K562 (cell line): ENCODE measurements around the gene MAGT1. TPM values are rescaled to one million over a fixed set of nuclear protein-coding genes. Genes with fewer than 3 reads are reported as not detected.

ENCODE experiments used
- ATAC-seq: fragments of 200-7000 bp; cut with Tn5 transposase; 3 replicates; pipeline ENCODE4 v1.9.1; 2020; ENCODE audit warnings: moderate library complexity
- BruUV-seq: library from RNA; stranded (reverse); fragments of 400-500 nt; replicated peaks from 2 replicates; lab custom pipeline; 2021; lab: Mats Ljungman, UMichigan
- CTCF ChIA-PET: fragments of 300-600 bp; formaldehyde crosslinking; extraction: SDS; loops from one replicate; lab custom pipeline; 2021; ENCODE audit warnings: low intra/inter-chr PET ratio; lab: Yijun Ruan, JAX
- POLR2A ChIA-PET: fragments of 300-600, 350-650 bp; sonication (Branson Sonifier 250); formaldehyde crosslinking; extraction: SDS; loops from one replicate; lab custom pipeline; 2021; ENCODE audit warnings: antibody characterized with exemption, inconsistent platforms; lab: Yijun Ruan, JAX
- DNase-seq, 4 experiments: peaks; one replicate each; pipeline versions ENCODE4 v3.0.0 to v3.0.0-alpha.2; 2011 to 2018; ENCODE audit warnings: low spot score in 3 of 4, mixed read lengths in 3 of 4; ENCODE audit errors: extremely low read depth in 1 of 4
- FAIRE-seq: peaks from 2 replicates; lab custom pipeline; 2011; peaks lifted over from hg19 to GRCh38; lab: Jason Lieb, UNC
- H2AFZ ChIP-seq: 2 replicates; pipeline ENCODE4 v1.6.0; 2011; ENCODE audit warnings: low read depth, low read length, control low read depth, inconsistent platforms
- H3K27ac ChIP-seq: fragments of 200-600 bp; 3 replicates; pipeline ENCODE4 v1.8.0; 2011; ENCODE audit warnings: low read depth, mild to moderate bottlenecking, control low read depth, inconsistent platforms, low read length, moderate library complexity, mixed read lengths; ENCODE audit errors: extremely low read depth
- H3K27me3 ChIP-seq, 2 experiments: fragments of 300-600 bp in 1 of 2; 2 replicates in 1 of 2; 3 replicates in 1 of 2; pipeline versions ENCODE4 v1.6.0 to v1.8.0; 2011; ENCODE audit warnings: inconsistent platforms in 2 of 2, low read length in 2 of 2, mild to moderate bottlenecking in 1 of 2, mixed read lengths in 1 of 2, moderate library complexity in 1 of 2; ENCODE audit not compliant: control insufficient read depth in 2 of 2, insufficient read depth in 2 of 2
- H3K36me3 ChIP-seq: fragments of 300-600 bp; 3 replicates; pipeline ENCODE4 v1.8.0; 2011; ENCODE audit warnings: mild to moderate bottlenecking, low read length, inconsistent platforms; ENCODE audit not compliant: control insufficient read depth, insufficient read depth
- H3K4me1 ChIP-seq, 2 experiments: fragments of 200-600 bp in 1 of 2; replicated peaks in 1 of 2; 2 replicates in 1 of 2; 3 replicates in 1 of 2; pipeline versions ENCODE4 v1.5.1 to v1.8.0; 2011; ENCODE audit warnings: inconsistent platforms in 2 of 2, low read length in 2 of 2, mild to moderate bottlenecking in 1 of 2, mixed read lengths in 1 of 2, moderate library complexity in 1 of 2; ENCODE audit not compliant: control insufficient read depth in 2 of 2, insufficient read depth in 2 of 2
- H3K4me2 ChIP-seq: 2 replicates; pipeline ENCODE4 v1.6.1; 2011; ENCODE audit warnings: low read length, control low read depth, inconsistent platforms, mixed read lengths; ENCODE audit not compliant: insufficient read depth
- H3K4me3 ChIP-seq: fragments of 200-600 bp; sonication (generic), shearing (Covaris generic); 2 replicates; pipeline ENCODE4 v1.5.1; 2016; ENCODE audit warnings: control low read depth, inconsistent platforms
- H3K79me2 ChIP-seq: fragments of 200-600 bp; 3 replicates; pipeline ENCODE4 v1.8.0; 2011; ENCODE audit warnings: low read length, inconsistent platforms; ENCODE audit not compliant: control insufficient read depth, insufficient read depth
- H3K9ac ChIP-seq, 2 experiments: 2 replicates each; pipeline versions ENCODE4 v1.6.0 to v1.6.1; 2011; ENCODE audit warnings: low read depth in 2 of 2, low read length in 2 of 2, control low read depth in 1 of 2, inconsistent platforms in 1 of 2, mild to moderate bottlenecking in 1 of 2, mixed read lengths in 1 of 2; ENCODE audit not compliant: insufficient read depth in 1 of 2
- H3K9me1 ChIP-seq: one replicate; pipeline ENCODE4 v1.6.0; 2011; ENCODE audit warnings: inconsistent platforms, mild to moderate bottlenecking, low read length, moderate library complexity; ENCODE audit not compliant: control insufficient read depth, insufficient read depth
- H3K9me3 ChIP-seq: replicated peaks from 2 replicates; pipeline ENCODE4 v1.5.1; 2011; ENCODE audit warnings: low read depth, low read length, inconsistent platforms; ENCODE audit not compliant: control insufficient read depth, insufficient read depth
- H4K20me1 ChIP-seq: replicated peaks from 2 replicates; pipeline ENCODE4 v1.6.1; 2011; ENCODE audit warnings: low read length, inconsistent platforms, mixed read lengths; ENCODE audit not compliant: control insufficient read depth, insufficient read depth
- CC2D1A ChIP-seq: fragments of 450-650 bp; IDR thresholded peaks from 2 replicates; pipeline ENCODE4 v1.6.1; 2017; ENCODE audit warnings: mild to moderate bottlenecking
- CXXC5 ChIP-seq: fragments of 250-450 bp; sonication (Bioruptor Pico); IDR thresholded peaks from 2 replicates; pipeline ENCODE4 v1.8.0; 2022; ENCODE audit warnings: inconsistent platforms, mild to moderate bottlenecking, moderate library complexity
- DDX20 ChIP-seq: fragments of 450-650 bp; IDR thresholded peaks from 2 replicates; pipeline ENCODE4 v1.6.1; 2016; ENCODE audit warnings: missing genetic modification characterization, low read depth, mild to moderate bottlenecking, missing compliant biosample characterization, moderate library complexity
- NFE2L1 ChIP-seq: fragments of 450-650 bp; IDR thresholded peaks from 2 replicates; pipeline ENCODE4 v1.6.1; 2016; ENCODE audit warnings: missing genetic modification characterization, low read depth, mild to moderate bottlenecking, missing compliant biosample characterization, moderate library complexity, borderline replicate concordance
- OTX1 ChIP-seq: fragments of 450-650 bp; formaldehyde crosslinking; IDR thresholded peaks from 2 replicates; pipeline ENCODE4 v1.4.0; 2022; ENCODE audit warnings: mild to moderate bottlenecking
- PTBP1 ChIP-seq: fragments of 200-400 bp; formaldehyde crosslinking; IDR thresholded peaks from 2 replicates; pipeline ENCODE4 v1.6.1; 2017; ENCODE audit warnings: low read depth, low read length
- SREBF2 ChIP-seq: sonication (generic); formaldehyde crosslinking; IDR thresholded peaks from 2 replicates; pipeline ENCODE4 v1.4.0; 2020; ENCODE audit warnings: mild to moderate bottlenecking, missing genetic modification reagents
- TCF7L2 ChIP-seq: fragments of 150-350 bp; IDR thresholded peaks from 2 replicates; pipeline ENCODE4 v1.6.1; 2016; ENCODE audit warnings: low read depth, mild to moderate bottlenecking, low read length, moderate library complexity
- ZBTB7A ChIP-seq: IDR thresholded peaks from 2 replicates; pipeline ENCODE4 v1.6.1; 2011; ENCODE audit warnings: low read depth, mild to moderate bottlenecking, low read length, moderate library complexity, borderline replicate concordance; ENCODE audit not compliant: control insufficient read depth
- ZNF766 ChIP-seq: fragments of 200-800 bp; sonication (Bioruptor generic); conservative IDR thresholded peaks from 2 replicates; pipeline ENCODE4 v1.6.1; 2016; ENCODE audit warnings: missing genetic modification characterization, missing compliant biosample characterization
- WGBS: fragments of 100-300 bp; shearing (Covaris generic); methylation state at CpG from one replicate; pipeline ENCODE4 v1.1.6; 2016; ENCODE audit warnings: low coverage, mixed read lengths; ENCODE audit not compliant: insufficient coverage; ENCODE audit errors: missing lambda C conversion rate; 5-methylcytosine and 5-hydroxymethylcytosine counted together
- in situ Hi-C: fragments of 300-500 bp; cut with MboI; formaldehyde crosslinking; loops from 4 replicates; pipeline ENCODE4 v1.15.0; 2018; ENCODE audit warnings: inconsistent platforms, mixed read lengths
- intact Hi-C: fragments of 100-400 bp; cut with micrococcal nuclease; formaldehyde crosslinking; loops from 2 replicates; pipeline ENCODE4 v1.14.2; 2022
- polyA plus RNA-seq, 8 experiments: library from polyadenylated mRNA; depleted of rRNA in 4 of 8; stranded (reverse) in 5 of 8; unstranded in 3 of 8; fragments of >200 nt; fragmentation: Nextera tagmentation in 2 of 8; fragmentation: Illumina TruSeq in 1 of 8; extraction: Ambion mirVana in 2 of 8; extraction: Trizol in 1 of 8; gene quantifications; 2 replicates each; pipeline versions ENCODE4 v1.2.1 to v1.2.3, GENCODE V29; 2011 to 2014; ENCODE audit warnings: inconsistent platforms in 1 of 8, missing spikeins in 1 of 8
- total RNA-seq, 7 experiments: library from RNA; depleted of rRNA in 6 of 7; stranded (reverse); fragments of >200 nt in 6 of 7; fragmentation: Illumina TruSeq in 2 of 7; extraction: Trizol in 2 of 7; gene quantifications; 2 replicates each; pipeline versions ENCODE4 v1.2.1 to v1.2.3, GENCODE V29; 2011 to 2021; ENCODE audit warnings: low replicate concordance in 1 of 7
- TF ChIP-seq, protein P1 (sequence below): fragments of 150-350 bp; conservative IDR thresholded peaks from 2 replicates; pipeline ENCODE4 v1.6.1; 2014; ENCODE audit warnings: low read length
- TF ChIP-seq, protein P2 (sequence below): fragments of 200-400 bp; formaldehyde crosslinking; IDR thresholded peaks from 2 replicates; pipeline ENCODE4 v1.6.1; 2017; ENCODE audit warnings: mild to moderate bottlenecking, low read depth, low read length, moderate library complexity
- TF ChIP-seq, protein P3 (sequence below): fragments of 250-450 bp; sonication (Bioruptor Pico); IDR thresholded peaks from 2 replicates; pipeline ENCODE4 v1.8.0; 2022; ENCODE audit warnings: moderate library complexity, mild to moderate bottlenecking, inconsistent platforms
- TF ChIP-seq, protein P4 (sequence below): sonication (generic); formaldehyde crosslinking; IDR thresholded peaks from 2 replicates; pipeline ENCODE4 v1.8.1; 2022; ENCODE audit warnings: missing genetic modification reagents

MAGT1 gene
- total and polyA plus RNA-seq, 9 of the 15 experiments (the other 6 are each of a cell fraction or from before 2014, with no cell fraction given): 15.5 to 46.2 (median 28.8) TPM

DNA sequence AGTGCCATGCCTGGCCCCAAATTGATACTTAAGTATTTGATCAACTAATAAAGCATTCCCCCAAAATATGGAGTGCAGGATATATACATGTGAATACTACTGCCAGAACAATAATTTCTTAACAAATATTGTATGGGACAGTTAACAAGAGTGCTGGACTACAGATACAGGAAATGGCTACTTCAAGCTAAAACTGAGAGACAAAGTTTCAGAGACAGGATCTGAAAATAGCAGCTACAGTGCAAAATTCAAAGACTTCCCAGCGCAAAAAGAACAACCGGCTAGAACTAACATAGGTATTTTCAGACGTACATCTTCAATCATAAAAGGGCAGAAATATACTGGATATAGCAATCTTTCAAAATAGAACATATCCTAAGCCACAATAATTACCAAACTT is 115.5 kb downstream of the MAGT1 start:
- Histone ChIP-seq H3K4me1 (no peaks in the 10 kb centered on the region; a peak in 2 of 5 replicates), H3K4me3 (no peak overlapping the region), H3K9me1 (no peaks in the 10 kb centered on the region), H3K36me3 (0 out of 3 replicates have a peak, but pooled peaks cover 3% of the 10 kb centered on the region), H3K27ac (no peak overlapping the region)
- ChIA-PET CTCF (no interaction called here), POLR2A (no interaction called here)
- DNase-seq: no peak
- TF ChIP-seq CXXC5 (CRISPR knock-in tag): no peak
- no peak for TF ChIP-seq SREBF2 (CRISPR knock-in tag)
- TF ChIP-seq ZNF766 (CRISPR knock-in tag): no peak
- TF ChIP-seq, protein P1, sequence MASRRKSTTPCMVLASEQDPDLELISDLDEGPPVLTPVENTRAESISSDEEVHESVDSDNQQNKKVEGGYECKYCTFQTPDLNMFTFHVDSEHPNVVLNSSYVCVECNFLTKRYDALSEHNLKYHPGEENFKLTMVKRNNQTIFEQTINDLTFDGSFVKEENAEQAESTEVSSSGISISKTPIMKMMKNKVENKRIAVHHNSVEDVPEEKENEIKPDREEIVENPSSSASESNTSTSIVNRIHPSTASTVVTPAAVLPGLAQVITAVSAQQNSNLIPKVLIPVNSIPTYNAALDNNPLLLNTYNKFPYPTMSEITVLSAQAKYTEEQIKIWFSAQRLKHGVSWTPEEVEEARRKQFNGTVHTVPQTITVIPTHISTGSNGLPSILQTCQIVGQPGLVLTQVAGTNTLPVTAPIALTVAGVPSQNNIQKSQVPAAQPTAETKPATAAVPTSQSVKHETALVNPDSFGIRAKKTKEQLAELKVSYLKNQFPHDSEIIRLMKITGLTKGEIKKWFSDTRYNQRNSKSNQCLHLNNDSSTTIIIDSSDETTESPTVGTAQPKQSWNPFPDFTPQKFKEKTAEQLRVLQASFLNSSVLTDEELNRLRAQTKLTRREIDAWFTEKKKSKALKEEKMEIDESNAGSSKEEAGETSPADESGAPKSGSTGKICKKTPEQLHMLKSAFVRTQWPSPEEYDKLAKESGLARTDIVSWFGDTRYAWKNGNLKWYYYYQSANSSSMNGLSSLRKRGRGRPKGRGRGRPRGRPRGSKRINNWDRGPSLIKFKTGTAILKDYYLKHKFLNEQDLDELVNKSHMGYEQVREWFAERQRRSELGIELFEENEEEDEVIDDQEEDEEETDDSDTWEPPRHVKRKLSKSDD: no peak
- TF ChIP-seq ZBTB7A: no peak
- TF ChIP-seq NFE2L1 (tag): no peak
- TF ChIP-seq, protein P2, sequence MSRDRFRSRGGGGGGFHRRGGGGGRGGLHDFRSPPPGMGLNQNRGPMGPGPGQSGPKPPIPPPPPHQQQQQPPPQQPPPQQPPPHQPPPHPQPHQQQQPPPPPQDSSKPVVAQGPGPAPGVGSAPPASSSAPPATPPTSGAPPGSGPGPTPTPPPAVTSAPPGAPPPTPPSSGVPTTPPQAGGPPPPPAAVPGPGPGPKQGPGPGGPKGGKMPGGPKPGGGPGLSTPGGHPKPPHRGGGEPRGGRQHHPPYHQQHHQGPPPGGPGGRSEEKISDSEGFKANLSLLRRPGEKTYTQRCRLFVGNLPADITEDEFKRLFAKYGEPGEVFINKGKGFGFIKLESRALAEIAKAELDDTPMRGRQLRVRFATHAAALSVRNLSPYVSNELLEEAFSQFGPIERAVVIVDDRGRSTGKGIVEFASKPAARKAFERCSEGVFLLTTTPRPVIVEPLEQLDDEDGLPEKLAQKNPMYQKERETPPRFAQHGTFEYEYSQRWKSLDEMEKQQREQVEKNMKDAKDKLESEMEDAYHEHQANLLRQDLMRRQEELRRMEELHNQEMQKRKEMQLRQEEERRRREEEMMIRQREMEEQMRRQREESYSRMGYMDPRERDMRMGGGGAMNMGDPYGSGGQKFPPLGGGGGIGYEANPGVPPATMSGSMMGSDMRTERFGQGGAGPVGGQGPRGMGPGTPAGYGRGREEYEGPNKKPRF: no peak
- no peak for TF ChIP-seq CC2D1A
- TF ChIP-seq TCF7L2: no peak
- no peak for TF ChIP-seq PTBP1
- no peak for TF ChIP-seq DDX20 (tag)
- TF ChIP-seq, protein P3, sequence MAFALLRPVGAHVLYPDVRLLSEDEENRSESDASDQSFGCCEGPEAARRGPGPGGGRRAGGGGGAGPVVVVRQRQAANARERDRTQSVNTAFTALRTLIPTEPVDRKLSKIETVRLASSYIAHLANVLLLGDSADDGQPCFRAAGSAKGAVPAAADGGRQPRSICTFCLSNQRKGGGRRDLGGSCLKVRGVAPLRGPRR (CRISPR knock-in tag): no peak
- TF ChIP-seq, protein P4, sequence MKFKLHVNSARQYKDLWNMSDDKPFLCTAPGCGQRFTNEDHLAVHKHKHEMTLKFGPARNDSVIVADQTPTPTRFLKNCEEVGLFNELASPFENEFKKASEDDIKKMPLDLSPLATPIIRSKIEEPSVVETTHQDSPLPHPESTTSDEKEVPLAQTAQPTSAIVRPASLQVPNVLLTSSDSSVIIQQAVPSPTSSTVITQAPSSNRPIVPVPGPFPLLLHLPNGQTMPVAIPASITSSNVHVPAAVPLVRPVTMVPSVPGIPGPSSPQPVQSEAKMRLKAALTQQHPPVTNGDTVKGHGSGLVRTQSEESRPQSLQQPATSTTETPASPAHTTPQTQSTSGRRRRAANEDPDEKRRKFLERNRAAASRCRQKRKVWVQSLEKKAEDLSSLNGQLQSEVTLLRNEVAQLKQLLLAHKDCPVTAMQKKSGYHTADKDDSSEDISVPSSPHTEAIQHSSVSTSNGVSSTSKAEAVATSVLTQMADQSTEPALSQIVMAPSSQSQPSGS (CRISPR knock-in tag): no peak
- no peak for TF ChIP-seq OTX1 (CRISPR knock-in tag)
- TF ChIP-seq, all 486 proteins: peak for 0
- no TSS peak for BruUV-seq
- no peak overlapping the region for H3K9ac ChIP-seq
- FAIRE-seq (no peak), ATAC-seq (no peak)
- H4K20me1 ChIP-seq: peaks cover 2% of the 10 kb centered on the region; the same call in 1 of the 2 replicates
- 31% methylated on average over 3 of the region's 3 CpGs for WGBS
- H3K4me2 ChIP-seq: no peak overlapping the region
- in situ Hi-C loops: no loop called here
- peaks cover 90% of the 10 kb centered on the region for H3K79me2 ChIP-seq
- no peaks in the 10 kb centered on the region for H3K9me3 ChIP-seq
- intact Hi-C loops: no loop called here
- no peak overlapping the region for H2AFZ ChIP-seq
- no peaks in the 10 kb centered on the region for H3K27me3 ChIP-seq
